ENCODE results near the gene KRTAP19-2. TPM values are rescaled to one million over a fixed set of nuclear protein-coding genes. Genes with fewer than 3 reads are reported as not detected.

The KRTAP19-2 gene
- total RNA-seq, 1 experiment from 2014 or later: not detected

DNA sequence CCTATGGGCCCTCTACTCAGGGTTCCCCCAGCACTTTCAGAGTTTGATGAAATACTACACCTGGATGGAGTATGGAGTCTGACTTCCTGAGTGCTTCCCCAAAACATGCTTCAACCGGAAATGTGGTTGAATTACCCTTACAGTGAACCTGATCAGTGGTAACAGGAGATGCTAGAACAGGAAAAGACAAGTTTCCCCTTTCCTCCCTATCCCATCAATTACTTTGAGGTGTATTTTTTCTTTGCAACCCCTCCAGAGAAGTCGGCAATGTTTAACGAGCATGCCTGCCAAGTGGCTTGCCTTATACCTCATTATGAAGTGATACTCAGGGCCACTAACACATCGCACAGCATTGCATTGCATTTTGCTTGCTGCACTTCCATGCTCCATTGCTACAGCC, 40.2 kb downstream of the KRTAP19-2 start:
- H3K4me1 ChIP-seq: no peaks in the 10 kb centered on the region
- H3K27me3 ChIP-seq: no peaks in the 10 kb centered on the region
- H3K9me3 ChIP-seq (replicated peaks): no peaks in the 10 kb centered on the region
- no peak overlapping the region for H3K27ac ChIP-seq
- no peak overlapping the region for H3K4me3 ChIP-seq
- DNase-seq: no peak
- H3K36me3 ChIP-seq: no peaks in the 10 kb centered on the region

GRCh38 chr21:30444204-30444603, 43.0 kb downstream of the KRTAP19-2 start:
- no peaks in the 10 kb centered on the region for H3K4me1 ChIP-seq

DNA sequence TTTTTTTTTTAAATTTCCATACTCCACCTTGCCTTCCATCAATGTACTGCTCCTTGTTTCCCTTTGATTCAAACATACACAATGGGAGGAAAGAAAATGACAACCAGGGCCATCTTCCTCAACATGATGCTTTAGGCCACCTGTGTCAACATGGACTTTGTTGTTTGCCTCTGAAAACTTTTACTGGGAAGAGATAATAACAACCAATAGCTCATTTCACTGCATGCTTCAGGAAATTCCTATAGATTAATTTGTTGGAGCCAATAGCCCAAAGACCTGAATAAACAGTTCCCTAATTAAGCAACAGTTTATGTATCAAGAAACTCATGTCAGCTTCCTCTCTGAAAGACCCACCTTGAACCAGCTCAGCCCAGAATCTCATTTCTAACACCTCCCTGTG, 44.0 kb downstream of the KRTAP19-2 start:
- no peaks in the 10 kb centered on the region for H3K36me3 ChIP-seq
- no peaks in the 10 kb centered on the region for H3K9me3 ChIP-seq (replicated peaks)
- no peak overlapping the region for H3K4me3 ChIP-seq
- H3K27ac ChIP-seq: no peak overlapping the region
- no peak for DNase-seq
- no peaks in the 10 kb centered on the region for H3K4me1 ChIP-seq
- no peaks in the 10 kb centered on the region for H3K27me3 ChIP-seq

More at GRCh38 chr21:30444204-30444603, 43.0 kb downstream of the KRTAP19-2 start:
- H3K36me3 ChIP-seq: no peaks in the 10 kb centered on the region
- no peak for DNase-seq
- H3K27me3 ChIP-seq: no peaks in the 10 kb centered on the region
- no peak overlapping the region for H3K4me3 ChIP-seq
- no peaks in the 10 kb centered on the region for H3K9me3 ChIP-seq (replicated peaks)
- no peak overlapping the region for H3K27ac ChIP-seq

- no peak within 1 kb of the TSS for H3K4me3 ChIP-seq
- DNase-seq: no peak
- no peaks in the 10 kb centered on the region for H3K9me3 ChIP-seq (replicated peaks)
- no peak within 1 kb of the TSS for H3K27ac ChIP-seq
- no peaks in the 10 kb centered on the region for H3K27me3 ChIP-seq
- no peaks in the 10 kb centered on the region for H3K36me3 ChIP-seq
- no peaks in the 10 kb centered on the region for H3K4me1 ChIP-seq
Measured at GRCh38 chr21:30439975-30440374, 47.3 kb downstream of the KRTAP19-2 start, which contains the start of gene KRTAP15-1. Gene KRTAP15-1, plus strand, starts transcription at chr21:30440275. Its CDS starts 53 bp downstream, at chr21:30440328.

Other genes starting within 250 kb of the KRTAP19-2 start
- not detected in 2 replicates for gene KRTAP24-1, start 204.5 kb downstream of the KRTAP19-2 start, total RNA-seq (2014; rRNA removed; shearing (Covaris generic))
- gene KRTAP25-1, start 197.9 kb downstream of the KRTAP19-2 start, total RNA-seq (2014; rRNA removed; shearing (Covaris generic)): not detected in 2 replicates
- gene KRTAP26-1, start 167.1 kb downstream of the KRTAP19-2 start, total RNA-seq (2014; rRNA removed; shearing (Covaris generic)): not detected in 2 replicates
- not detected in 2 replicates for gene KRTAP27-1, start 149.7 kb downstream of the KRTAP19-2 start, total RNA-seq (2014; rRNA removed; shearing (Covaris generic))
- gene KRTAP23-1, start 138.8 kb downstream of the KRTAP19-2 start, total RNA-seq (2014; rRNA removed; shearing (Covaris generic)): not detected in 2 replicates
- gene KRTAP13-2, start 115.2 kb downstream of the KRTAP19-2 start, total RNA-seq (2014; rRNA removed; shearing (Covaris generic)): not detected in 2 replicates
- not detected in 2 replicates for gene KRTAP13-1, start 91.4 kb downstream of the KRTAP19-2 start, total RNA-seq (2014; rRNA removed; shearing (Covaris generic))
- gene KRTAP13-3, start 61.5 kb downstream of the KRTAP19-2 start, total RNA-seq (2014; rRNA removed; shearing (Covaris generic)): not detected in 2 replicates
- not detected in 2 replicates for gene KRTAP13-4, start 57.2 kb downstream of the KRTAP19-2 start, total RNA-seq (2014; rRNA removed; shearing (Covaris generic))
- gene KRTAP15-1, start 47.2 kb downstream of the KRTAP19-2 start, total RNA-seq (2014; rRNA removed; shearing (Covaris generic)): not detected in 2 replicates
- gene KRTAP19-1, start 7.1 kb downstream of the KRTAP19-2 start, total RNA-seq (2014; rRNA removed; shearing (Covaris generic)): not detected in 2 replicates
- gene KRTAP19-3, start 4.6 kb upstream of the KRTAP19-2 start, total RNA-seq (2014; rRNA removed; shearing (Covaris generic)): not detected in 2 replicates
- gene KRTAP19-4, start 9.7 kb upstream of the KRTAP19-2 start, total RNA-seq (2014; rRNA removed; shearing (Covaris generic)): not detected in 2 replicates
- not detected in 2 replicates for gene KRTAP19-5, start 14.7 kb upstream of the KRTAP19-2 start, total RNA-seq (2014; rRNA removed; shearing (Covaris generic))
- not detected in 2 replicates for gene KRTAP19-6, start 54.4 kb upstream of the KRTAP19-2 start, total RNA-seq (2014; rRNA removed; shearing (Covaris generic))
- not detected in 2 replicates for gene KRTAP19-7, start 73.9 kb upstream of the KRTAP19-2 start, total RNA-seq (2014; rRNA removed; shearing (Covaris generic))
- gene KRTAP22-2, start 103.0 kb upstream of the KRTAP19-2 start, total RNA-seq (2014; rRNA removed; shearing (Covaris generic)): not detected in 2 replicates
- not detected in 2 replicates for gene KRTAP6-3, start 105.0 kb upstream of the KRTAP19-2 start, total RNA-seq (2014; rRNA removed; shearing (Covaris generic))
- gene KRTAP6-2, start 111.5 kb upstream of the KRTAP19-2 start, total RNA-seq (2014; rRNA removed; shearing (Covaris generic)): not detected in 2 replicates
- gene KRTAP22-1, start 113.7 kb upstream of the KRTAP19-2 start, total RNA-seq (2014; rRNA removed; shearing (Covaris generic)): not detected in 2 replicates
- gene KRTAP6-1, start 126.5 kb upstream of the KRTAP19-2 start, total RNA-seq (2014; rRNA removed; shearing (Covaris generic)): not detected in 2 replicates
- not detected in 2 replicates for gene KRTAP20-1, start 129.0 kb upstream of the KRTAP19-2 start, total RNA-seq (2014; rRNA removed; shearing (Covaris generic))
- not detected in 2 replicates for gene KRTAP20-4, start 133.2 kb upstream of the KRTAP19-2 start, total RNA-seq (2014; rRNA removed; shearing (Covaris generic))
- gene KRTAP20-2, start 147.8 kb upstream of the KRTAP19-2 start, total RNA-seq (2014; rRNA removed; shearing (Covaris generic)): not detected in 2 replicates
- not detected in 2 replicates for gene KRTAP20-3, start 155.4 kb upstream of the KRTAP19-2 start, total RNA-seq (2014; rRNA removed; shearing (Covaris generic))
- gene KRTAP21-3, start 231.3 kb upstream of the KRTAP19-2 start, total RNA-seq (2014; rRNA removed; shearing (Covaris generic)): not detected in 2 replicates

All from SJCRH30 (cell line).